Measurements from ENCODE around the gene MAP3K1.

The MAP3K1 gene

DNA sequence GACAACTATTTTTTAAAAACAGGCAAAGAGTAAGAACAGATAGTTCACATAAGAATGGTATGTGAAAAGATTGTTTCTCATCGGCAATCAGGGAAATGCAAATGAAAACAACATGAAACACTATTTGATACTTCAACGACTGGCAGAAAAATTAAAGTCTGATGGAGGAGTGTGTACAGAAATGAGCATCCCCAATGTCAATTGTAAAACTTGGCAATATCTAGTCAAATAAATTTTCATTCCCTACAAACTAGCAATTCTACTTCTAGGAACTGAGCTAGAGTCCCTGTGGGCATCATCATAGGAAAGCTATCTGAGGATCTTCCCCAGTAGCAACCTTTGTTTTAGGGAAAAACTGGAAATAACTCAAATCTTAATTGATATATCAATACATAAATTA is 29.0 kb upstream of the MAP3K1 start:
- TF ChIP-seq EZH2phosphoT487 (IDR thresholded peaks at IDR 0.05; ENCODE audit: borderline replicate concordance), result no peak
- H2AFZ ChIP-seq (ENCODE audit: low read length), result no peak overlapping the region
- no peak overlapping the region for H3K4me3 ChIP-seq (ENCODE audit: low read length, poor library complexity, severe bottlenecking)
- H3K9ac ChIP-seq (ENCODE audit: low read depth, low read length, poor library complexity, severe bottlenecking), result no peak overlapping the region
- H3K9me2 ChIP-seq (replicated peaks; ENCODE audit: low read depth, low read length), result no peaks in the 10 kb centered on the region
- H3K27me3 ChIP-seq (ENCODE audit: insufficient read depth, low read length, poor library complexity, severe bottlenecking), result no peaks in the 10 kb centered on the region
- H3F3A ChIP-seq (ENCODE audit: low read depth), result no peaks in the 10 kb centered on the region
- H4K20me1 ChIP-seq (ENCODE audit: insufficient read depth, low read length, poor library complexity, severe bottlenecking), result no peaks in the 10 kb centered on the region
- H3K36me3 ChIP-seq (ENCODE audit: insufficient read depth, low read length), result no peaks in the 10 kb centered on the region
- no peaks in the 10 kb centered on the region for H3K79me2 ChIP-seq (ENCODE audit: insufficient read depth, low read length)
- no peaks in the 10 kb centered on the region for H3K9me3 ChIP-seq (ENCODE audit: insufficient read depth, low read depth, low read length)
- H3K4me2 ChIP-seq (ENCODE audit: low read depth, low read length, poor library complexity, severe bottlenecking), result no peak overlapping the region
- H3K4me1 ChIP-seq (ENCODE audit: insufficient read depth, low read length, poor library complexity, severe bottlenecking), result no peaks in the 10 kb centered on the region

DNA sequence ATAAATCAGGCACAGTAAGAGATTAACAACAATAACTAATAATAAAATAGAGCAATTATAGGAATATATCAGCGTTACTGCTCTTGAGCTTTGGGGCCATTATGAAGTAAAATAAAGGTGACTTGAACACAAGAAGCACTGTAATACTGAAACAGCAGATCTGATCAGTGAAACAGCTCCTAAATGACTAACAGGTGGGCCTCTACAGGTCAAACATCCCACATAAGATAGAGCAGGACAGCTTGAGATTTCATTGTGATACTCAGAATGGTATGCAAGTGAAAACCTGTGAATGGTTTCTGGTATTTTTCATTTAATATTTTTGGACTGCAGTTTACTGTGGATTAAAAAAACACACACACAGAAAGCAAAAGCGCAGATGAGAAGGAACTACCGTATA is 24.0 kb upstream of the MAP3K1 start:
- no peak overlapping the region for H3K4me3 ChIP-seq (ENCODE audit: low read length, poor library complexity, severe bottlenecking)
- H3K9me2 ChIP-seq (replicated peaks; ENCODE audit: low read depth, low read length), result no peaks in the 10 kb centered on the region
- no peak for TF ChIP-seq EZH2phosphoT487 (IDR thresholded peaks at IDR 0.05; ENCODE audit: borderline replicate concordance)
- TF ChIP-seq, protein P1, sequence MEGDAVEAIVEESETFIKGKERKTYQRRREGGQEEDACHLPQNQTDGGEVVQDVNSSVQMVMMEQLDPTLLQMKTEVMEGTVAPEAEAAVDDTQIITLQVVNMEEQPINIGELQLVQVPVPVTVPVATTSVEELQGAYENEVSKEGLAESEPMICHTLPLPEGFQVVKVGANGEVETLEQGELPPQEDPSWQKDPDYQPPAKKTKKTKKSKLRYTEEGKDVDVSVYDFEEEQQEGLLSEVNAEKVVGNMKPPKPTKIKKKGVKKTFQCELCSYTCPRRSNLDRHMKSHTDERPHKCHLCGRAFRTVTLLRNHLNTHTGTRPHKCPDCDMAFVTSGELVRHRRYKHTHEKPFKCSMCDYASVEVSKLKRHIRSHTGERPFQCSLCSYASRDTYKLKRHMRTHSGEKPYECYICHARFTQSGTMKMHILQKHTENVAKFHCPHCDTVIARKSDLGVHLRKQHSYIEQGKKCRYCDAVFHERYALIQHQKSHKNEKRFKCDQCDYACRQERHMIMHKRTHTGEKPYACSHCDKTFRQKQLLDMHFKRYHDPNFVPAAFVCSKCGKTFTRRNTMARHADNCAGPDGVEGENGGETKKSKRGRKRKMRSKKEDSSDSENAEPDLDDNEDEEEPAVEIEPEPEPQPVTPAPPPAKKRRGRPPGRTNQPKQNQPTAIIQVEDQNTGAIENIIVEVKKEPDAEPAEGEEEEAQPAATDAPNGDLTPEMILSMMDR (conservative IDR thresholded peaks at IDR 0.05; ENCODE audit: low read length), result no peak
- H3F3A ChIP-seq (ENCODE audit: low read depth), result no peaks in the 10 kb centered on the region
- no peaks in the 10 kb centered on the region for H3K27me3 ChIP-seq (ENCODE audit: insufficient read depth, low read length, poor library complexity, severe bottlenecking)
- H2AFZ ChIP-seq (ENCODE audit: low read length), result no peak overlapping the region
- no peaks in the 10 kb centered on the region for H3K9me3 ChIP-seq (ENCODE audit: insufficient read depth, low read depth, low read length)
- no peaks in the 10 kb centered on the region for H3K79me2 ChIP-seq (ENCODE audit: insufficient read depth, low read length)
- no peaks in the 10 kb centered on the region for H3K36me3 ChIP-seq (ENCODE audit: insufficient read depth, low read length)
- no peak overlapping the region for H3K9ac ChIP-seq (ENCODE audit: low read depth, low read length, poor library complexity, severe bottlenecking)
- no peaks in the 10 kb centered on the region for H3K4me1 ChIP-seq (ENCODE audit: insufficient read depth, low read length, poor library complexity, severe bottlenecking)
- H3K4me2 ChIP-seq (ENCODE audit: low read depth, low read length, poor library complexity, severe bottlenecking), result no peak overlapping the region
- no peaks in the 10 kb centered on the region for H4K20me1 ChIP-seq (ENCODE audit: insufficient read depth, low read length, poor library complexity, severe bottlenecking)

DNA sequence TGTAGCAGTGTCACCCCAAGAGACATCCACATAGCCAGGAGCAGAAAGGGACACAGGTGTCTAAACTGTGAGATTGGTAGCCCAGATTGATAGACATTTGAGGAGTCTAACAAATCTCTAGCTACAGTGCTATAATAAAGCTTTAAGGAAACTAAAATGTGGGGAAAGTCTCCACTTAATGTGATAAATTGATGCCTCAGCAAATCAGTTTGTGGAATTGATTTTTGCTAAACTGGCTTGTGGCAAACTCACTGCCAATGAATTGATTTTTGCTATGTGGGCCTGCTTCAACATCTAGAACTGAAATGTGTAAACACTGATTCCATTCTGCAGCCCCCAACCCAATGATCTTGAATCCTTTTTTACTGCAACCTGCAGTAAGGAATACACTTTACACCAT is 16.8 kb upstream of the MAP3K1 start:
- Histone ChIP-seq H3K4me1 (ENCODE audit: insufficient read depth, low read length, poor library complexity, severe bottlenecking) (peaks cover 4% of the 10 kb centered on the region), H2AFZ (ENCODE audit: low read length) (no peak overlapping the region), H3K9me2 (replicated peaks; ENCODE audit: low read depth, low read length) (no peaks in the 10 kb centered on the region), H3K9ac (ENCODE audit: low read depth, low read length, poor library complexity, severe bottlenecking) (no peak overlapping the region), H3K36me3 (ENCODE audit: insufficient read depth, low read length) (no peaks in the 10 kb centered on the region), H3K79me2 (ENCODE audit: insufficient read depth, low read length) (no peaks in the 10 kb centered on the region), H3K27me3 (ENCODE audit: insufficient read depth, low read length, poor library complexity, severe bottlenecking) (no peaks in the 10 kb centered on the region), H3K4me3 (ENCODE audit: low read length, poor library complexity, severe bottlenecking) (no peak overlapping the region), H4K20me1 (ENCODE audit: insufficient read depth, low read length, poor library complexity, severe bottlenecking) (no peaks in the 10 kb centered on the region), H3K4me2 (ENCODE audit: low read depth, low read length, poor library complexity, severe bottlenecking) (no peak overlapping the region), H3F3A (ENCODE audit: low read depth) (no peaks in the 10 kb centered on the region), H3K9me3 (ENCODE audit: insufficient read depth, low read depth, low read length) (no peaks in the 10 kb centered on the region)
- no peak for TF ChIP-seq EZH2phosphoT487 (IDR thresholded peaks at IDR 0.05; ENCODE audit: borderline replicate concordance)
- TF ChIP-seq, protein P1 (conservative IDR thresholded peaks at IDR 0.05; ENCODE audit: low read length), result no peak

DNA sequence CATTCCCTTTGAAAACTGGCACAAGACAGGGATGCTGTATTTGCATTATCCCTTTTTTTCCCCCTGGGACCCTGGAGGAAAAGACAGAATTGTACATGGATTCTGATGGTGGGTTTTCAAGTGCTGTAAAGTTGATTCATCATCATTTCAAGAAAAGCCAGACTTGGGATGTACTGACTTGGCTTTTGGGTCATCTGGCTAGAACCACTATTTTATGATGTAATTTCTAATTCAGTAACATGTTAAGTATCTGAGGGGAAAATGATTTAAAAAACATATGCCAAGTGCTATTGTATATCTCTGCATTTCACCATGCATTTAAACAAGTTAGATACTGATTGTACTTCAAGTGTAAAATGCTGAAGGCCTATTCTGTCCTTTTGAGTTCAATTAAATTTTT is 15.2 kb upstream of the MAP3K1 start:
- no peak for TF ChIP-seq EZH2phosphoT487 (IDR thresholded peaks at IDR 0.05; ENCODE audit: borderline replicate concordance)
- TF ChIP-seq, protein P1 (conservative IDR thresholded peaks at IDR 0.05; ENCODE audit: low read length), result no peak
- no peaks in the 10 kb centered on the region for H3K27me3 ChIP-seq (ENCODE audit: insufficient read depth, low read length, poor library complexity, severe bottlenecking)
- H3F3A ChIP-seq (ENCODE audit: low read depth), result no peaks in the 10 kb centered on the region
- no peaks in the 10 kb centered on the region for H4K20me1 ChIP-seq (ENCODE audit: insufficient read depth, low read length, poor library complexity, severe bottlenecking)
- no peaks in the 10 kb centered on the region for H3K79me2 ChIP-seq (ENCODE audit: insufficient read depth, low read length)
- H3K9me3 ChIP-seq (ENCODE audit: insufficient read depth, low read depth, low read length), result no peaks in the 10 kb centered on the region
- no peak overlapping the region for H3K4me2 ChIP-seq (ENCODE audit: low read depth, low read length, poor library complexity, severe bottlenecking)
- H3K9me2 ChIP-seq (replicated peaks; ENCODE audit: low read depth, low read length), result no peaks in the 10 kb centered on the region
- no peak overlapping the region for H3K9ac ChIP-seq (ENCODE audit: low read depth, low read length, poor library complexity, severe bottlenecking)
- H2AFZ ChIP-seq (ENCODE audit: low read length), result no peak overlapping the region
- H3K36me3 ChIP-seq (ENCODE audit: insufficient read depth, low read length), result no peaks in the 10 kb centered on the region
- peaks cover 7% of the 10 kb centered on the region for H3K4me1 ChIP-seq (ENCODE audit: insufficient read depth, low read length, poor library complexity, severe bottlenecking)
- no peak overlapping the region for H3K4me3 ChIP-seq (ENCODE audit: low read length, poor library complexity, severe bottlenecking)

Measured in Loucy (cell line).